GM13976 (cell line): ENCODE results near the gene LCP2.
A peak's percentile ranks its signal among the peaks of the same experiment; 100 is the strongest.

Experiments used
- DNase-seq: peaks from one replicate; pipeline ENCODE4 v3.0.0; 2012; ENCODE audit warnings: low spot score
- CTCF ChIP-seq: IDR thresholded peaks from 2 replicates; pipeline ENCODE4 v1.5.1; 2012; ENCODE audit warnings: borderline replicate concordance, mild to moderate bottlenecking; ENCODE audit not compliant: insufficient read depth; ENCODE audit errors: extremely low read depth, missing control alignments, control extremely low read depth
- in situ Hi-C: fragments of 300-500 bp; cut with MboI; formaldehyde crosslinking; loops from one replicate; pipeline ENCODE4 v1.12.0; 2022; ENCODE audit warnings: low sequenced_read_pairs, mixed read lengths, inconsistent platforms; ENCODE audit not compliant: unreplicated experiment

The LCP2 gene

DNA sequence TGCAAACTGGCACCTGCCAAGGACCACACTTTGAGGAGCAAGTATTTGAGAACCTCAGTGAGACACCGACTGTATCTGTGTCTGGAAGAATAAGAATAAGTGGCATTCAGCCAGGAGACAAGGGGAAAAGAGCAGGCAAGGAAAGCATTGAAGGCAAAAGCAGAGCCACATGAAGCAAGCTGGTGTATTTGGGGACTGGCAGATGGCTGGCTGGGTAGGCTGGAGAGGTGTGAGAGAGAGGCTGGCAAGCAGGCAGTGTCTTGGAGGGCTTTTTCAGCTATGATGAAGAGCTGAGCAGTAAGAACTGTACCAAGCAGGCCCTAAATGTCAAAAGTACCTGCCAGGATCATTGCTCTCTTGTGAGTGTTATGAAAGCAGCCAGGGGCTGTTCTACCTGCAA is 78.9 kb downstream of the LCP2 start:
- no peak for TF ChIP-seq CTCF
- in situ Hi-C loops = no loop called here

DNA sequence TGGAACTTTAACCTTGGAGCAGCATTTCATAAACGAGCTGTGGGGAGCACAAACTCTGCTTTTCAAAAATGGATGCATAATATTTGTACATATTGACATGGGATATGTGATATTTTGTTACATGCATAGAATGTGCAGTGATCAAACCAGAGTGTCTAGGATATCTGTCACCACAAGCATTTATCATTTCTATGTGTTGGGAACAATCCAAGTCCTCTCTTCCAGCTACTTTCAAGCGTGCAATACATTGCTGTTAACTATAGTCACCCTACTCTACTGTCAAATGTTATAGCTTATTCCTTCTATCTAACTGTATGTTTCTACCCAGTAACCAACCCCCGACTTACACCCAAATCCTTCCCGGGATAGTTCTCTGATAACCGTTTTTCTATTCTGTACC is 79.7 kb downstream of the LCP2 start:
- no peak for TF ChIP-seq CTCF
- DNase-seq = no peak
- in situ Hi-C loops = no loop called here

More for the DNA sequence above, 78.9 kb downstream of the LCP2 start:
- DNase-seq = no peak

DNA sequence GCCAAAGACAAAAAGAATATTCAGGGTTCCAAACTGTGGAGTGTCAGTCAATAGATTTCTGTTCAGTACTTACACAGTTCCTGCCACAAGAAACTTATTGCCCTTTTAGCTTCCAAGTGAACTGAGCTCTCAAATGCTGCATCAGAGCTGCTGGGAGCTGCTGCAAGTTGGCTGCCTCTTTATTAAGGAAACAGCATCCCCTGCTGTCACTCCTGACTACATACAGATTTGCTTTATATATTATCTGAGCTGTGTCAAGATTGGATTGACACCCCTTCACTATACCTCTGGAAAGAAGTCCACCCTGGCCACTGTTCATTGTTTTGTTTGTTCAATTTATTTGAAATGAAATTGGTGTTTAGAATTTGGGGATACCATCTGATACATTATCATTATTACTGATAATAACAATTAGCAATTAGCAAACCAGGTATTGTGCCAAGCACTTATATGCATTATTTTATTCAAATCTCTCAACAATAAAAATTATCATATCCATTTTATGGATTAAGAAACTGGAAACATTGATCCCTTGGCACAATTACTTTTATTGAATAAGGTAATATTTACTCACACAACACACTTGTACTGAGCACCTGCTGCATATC is 81.2 kb downstream of the LCP2 start:
- peak; percentile 35 for TF ChIP-seq CTCF
- in situ Hi-C loops = no loop called here
- DNase-seq = no peak

DNA sequence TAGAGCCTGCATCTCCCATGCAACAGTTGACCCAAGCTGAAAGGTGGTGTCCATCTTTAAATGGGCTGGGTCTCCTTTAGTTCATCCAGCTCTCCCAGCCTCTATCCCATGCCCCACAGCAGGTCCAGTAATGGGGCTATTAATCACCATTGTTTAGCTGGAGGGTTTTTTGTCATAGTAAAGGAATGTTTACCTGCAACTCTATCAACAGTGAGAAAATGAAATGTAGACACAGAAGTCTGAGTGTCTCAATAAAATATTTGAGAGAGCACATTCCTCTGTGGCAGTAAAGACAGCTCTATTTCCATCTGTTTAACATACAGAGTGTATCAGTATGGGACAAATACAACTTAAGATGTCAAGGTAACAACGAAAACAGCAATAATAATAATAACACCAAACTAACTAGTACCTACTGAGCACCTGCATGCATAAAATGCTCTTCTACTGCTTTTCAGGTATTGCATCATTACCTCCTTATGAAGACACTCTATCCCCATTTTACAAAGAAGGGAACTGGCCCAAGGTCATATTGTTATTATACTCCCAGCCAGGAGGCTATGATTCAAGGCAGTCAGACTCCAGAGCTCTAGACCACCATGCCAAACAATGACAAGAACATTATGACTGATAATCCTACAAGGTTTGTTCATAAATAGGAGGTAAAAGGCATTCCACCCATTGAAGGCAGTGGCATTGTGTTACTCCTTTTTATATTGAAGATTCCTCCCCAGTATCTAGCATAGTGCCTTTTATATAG is 85.8 kb downstream of the LCP2 start:
- TF ChIP-seq CTCF = no peak
- no peak for DNase-seq
- in situ Hi-C loops = no loop called here

DNA sequence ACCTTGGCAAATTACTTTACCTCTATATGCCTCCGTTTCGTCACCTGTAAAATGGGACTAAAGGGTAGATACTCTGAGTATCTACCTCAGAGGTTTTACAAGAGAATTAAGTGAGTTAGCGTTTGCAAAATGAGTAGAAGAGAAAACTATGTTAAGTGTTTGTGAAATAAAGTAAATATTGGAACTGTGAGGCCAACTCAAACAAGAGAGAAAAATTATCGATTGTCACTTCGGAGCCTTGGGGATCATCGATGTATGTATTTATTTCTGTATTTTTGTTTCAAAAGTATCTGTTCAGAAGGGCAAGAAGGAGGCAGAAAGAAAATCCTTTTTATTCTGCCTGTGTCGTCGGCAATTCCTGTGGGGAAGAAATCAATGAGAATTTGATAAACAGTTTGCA is 90.6 kb downstream of the LCP2 start:
- no peak for DNase-seq
- no peak for TF ChIP-seq CTCF
- in situ Hi-C loops = no loop called here

GRCh38 chr5:170206216-170206615 is 91.4 kb downstream of the LCP2 start:
- in situ Hi-C loops = no loop called here
- DNase-seq = no peak
- no peak for TF ChIP-seq CTCF

DNA sequence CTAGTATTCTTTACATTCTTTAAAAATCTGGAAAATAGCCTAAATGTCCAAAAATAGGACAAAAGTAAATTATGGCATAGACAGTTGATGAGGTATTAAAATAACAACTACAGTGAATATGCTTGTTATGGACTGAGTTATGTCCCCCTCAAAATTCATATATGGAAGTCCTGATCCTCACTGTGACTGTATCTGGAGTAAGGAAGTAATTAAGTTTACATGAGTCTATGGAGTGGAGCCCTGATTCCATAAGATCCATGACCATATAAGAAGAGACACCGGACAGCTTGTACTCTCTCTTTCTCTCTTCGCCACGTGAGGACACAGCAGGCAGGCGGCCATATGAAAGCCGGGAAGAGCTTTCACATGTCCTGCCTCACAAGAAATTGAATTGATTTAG is 93.4 kb downstream of the LCP2 start:
- no peak for TF ChIP-seq CTCF
- no peak for DNase-seq
- in situ Hi-C loops = no loop called here
